Ovary (tissue), 9 donors: ENCODE measurements around the gene GPR108. TPM values are rescaled to one million over a fixed set of nuclear protein-coding genes. Genes with fewer than 3 reads are reported as not detected.
A peak's percentile ranks its signal among the peaks of the same experiment; 100 is the strongest.
"Not testable (repeated sequence)": the region's sequence is repeated elsewhere in the genome, so short reads cannot be mapped to it uniquely, and the experiment has no call there.

Experiments used
- DNase-seq, 5 donors: peaks; one replicate each; pipeline ENCODE4 v3.0.0-alpha.2; 2019 to 2020
- H3K27ac ChIP-seq, 2 donors: fragments of 200-600 bp; one replicate each; pipeline versions ENCODE4 v1.5.1 to v1.8.0; 2019 to 2022
- H3K27me3 ChIP-seq: fragments of 200-600 bp; one replicate; pipeline ENCODE4 v1.8.0; 2022
- H3K36me3 ChIP-seq: fragments of 200-600 bp; sonication (generic); one replicate; pipeline ENCODE4 v1.5.1; 2019
- H3K4me1 ChIP-seq: one replicate; pipeline ENCODE4 v1.8.1; 2013; ENCODE audit warnings: mild to moderate bottlenecking, moderate library complexity; ENCODE audit not compliant: insufficient read depth
- H3K4me3 ChIP-seq: fragments of 200-600 bp; sonication (generic); one replicate; pipeline ENCODE4 v1.5.1; 2017
- H3K9me3 ChIP-seq, 2 donors: fragments of 200-600 bp in 1 of 2; sonication (generic) in 1 of 2; one replicate each; pipeline versions ENCODE4 v1.5.1 to v1.8.1; 2013 to 2019; ENCODE audit warnings: mild to moderate bottlenecking in 1 of 2, moderate library complexity in 1 of 2
- CTCF ChIP-seq, 3 donors: fragments of 450-650 bp in 2 of 3; fragments of 200-600 bp in 1 of 3; IDR thresholded peaks; one replicate each; pipeline versions ENCODE4 v1.5.1 to v1.8.0; 2016 to 2022; ENCODE audit warnings: antibody characterized with exemption in 3 of 3, mild to moderate bottlenecking in 1 of 3
- EP300 ChIP-seq: sonication (generic); formaldehyde crosslinking; IDR thresholded peaks from one replicate; pipeline ENCODE4 v1.6.1; 2017; ENCODE audit warnings: antibody characterized with exemption
- POLR2A ChIP-seq: fragments of 450-650 bp; IDR thresholded peaks from one replicate; pipeline ENCODE4 v1.6.1; 2017; ENCODE audit warnings: antibody characterized with exemption, mild to moderate bottlenecking, moderate library complexity
- WGBS, 3 donors: extraction: QIAGEN DNeasy Blood & Tissue Kit in 1 of 3; methylation state at CpG; one replicate each; pipeline versions ENCODE4 v1.1.5 to v1.1.7; 2013 to 2017; 5-methylcytosine and 5-hydroxymethylcytosine counted together
- intact Hi-C, 4 donors: fragments of 100-400 bp; cut with DNase I; formaldehyde crosslinking; loops; one replicate each; pipeline versions ENCODE4 v1.11.0 to v1.15.1; 2022 to 2023
- polyA plus RNA-seq, 2 donors: library from polyadenylated mRNA; stranded (reverse); fragments of 200-250 nt in 1 of 2; fragments of 350-450 nt in 1 of 2; fragmentation: Illumina TruSeq in 1 of 2; extraction: RNeasy Lipid Tissue Mini Kit (QIAGEN cat#74804) in 1 of 2; gene quantifications; one replicate each; pipeline ENCODE4 v1.2.3, GENCODE V29; 2013 to 2014
- total RNA-seq, 7 donors: library from RNA; depleted of rRNA in 2 of 7; stranded (reverse); fragments of >200 nt in 2 of 7; fragmentation: NEBNext Ultra II Directional in 3 of 7; extraction: Animal tissue kit (Norgen Biotek cat#: 25700) in 3 of 7; gene quantifications; one replicate each; pipeline versions ENCODE4 v1.1.0 to v1.2.4, GENCODE V29; 2016 to 2023
- donor health status: DM: no; HTN: no; CAD: no; lungs with moderate emphysema.
- donor health status: DM: no; HTN: no; CAD: no.
- donor health status: Bipolar disorder and iron deficiency.
- donor health status: DM: yes; HTN: yes; CAD: no.
- donor health status: DM: no; HTN: no; CAD: no.
- donor health status: DM: yes; HTN: yes; CAD: no.

GPR108 gene
- total and polyA plus RNA-seq, 9 donors: 34.0 to 76.6 (median 61.0) TPM

- 29 to 37% (median 33%) methylated on average over 30 of the region's 30 CpGs for WGBS, 3 donors
- Histone ChIP-seq H3K9me3 (no peaks in the 10 kb centered on the region), H3K27ac (no peak overlapping the region), H3K4me1 (no peaks in the 10 kb centered on the region), H3K36me3 (no peaks in the 10 kb centered on the region), H3K27me3 (no peaks in the 10 kb centered on the region), H3K4me3 (no peak overlapping the region)
- no peak for TF ChIP-seq CTCF (IDR thresholded peaks at IDR 0.05)
- TF ChIP-seq EP300: no peak
- no peak for TF ChIP-seq POLR2A
- DNase-seq: peak in 1 of 5 donors; percentile 25
- intact Hi-C loops: no loop called here
These were observed 26.9 kb downstream of the GPR108 start for GRCh38 chr19:6710273-6711077.

DNA sequence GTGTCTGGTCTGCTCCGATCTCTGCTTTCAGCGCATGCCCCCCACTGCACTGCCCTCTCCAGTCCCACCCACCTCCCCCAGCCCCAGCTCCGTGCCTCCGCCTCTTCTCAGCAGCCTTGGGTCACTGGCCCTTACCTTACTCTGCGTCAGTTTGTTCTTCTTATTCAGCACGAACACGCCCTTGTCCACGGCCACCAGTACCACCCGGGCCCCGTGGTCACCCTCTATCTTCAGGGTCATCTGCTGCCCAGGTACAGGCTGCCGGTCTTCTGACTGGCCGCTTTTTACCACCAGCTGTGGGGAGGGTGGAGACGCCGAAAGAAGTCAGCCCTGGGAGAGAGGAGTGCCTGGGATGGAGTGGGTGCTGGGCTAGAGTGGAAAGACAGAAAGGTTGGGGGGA, 27.8 kb downstream of the GPR108 start:
- peak in 1 of 5 donors; percentile 11 for DNase-seq
- H3K27ac ChIP-seq: no peak overlapping the region
- intact Hi-C loops: loop anchor here in 1 of 4 donors (10.0 kb wide), 1 partner anchor 45 kb away; no protein-coding TSS in a partner anchor
- no peaks in the 10 kb centered on the region for H3K9me3 ChIP-seq
- H3K36me3 ChIP-seq: no peaks in the 10 kb centered on the region
- no peaks in the 10 kb centered on the region for H3K27me3 ChIP-seq
- H3K4me3 ChIP-seq: no peak overlapping the region
- TF ChIP-seq CTCF (IDR thresholded peaks at IDR 0.05) (no peak), POLR2A (no peak), EP300 (no peak)
- 43 to 46% (median 44%) methylated on average over 14 of the region's 14 CpGs for WGBS, 3 donors
- no peaks in the 10 kb centered on the region for H3K4me1 ChIP-seq

DNA sequence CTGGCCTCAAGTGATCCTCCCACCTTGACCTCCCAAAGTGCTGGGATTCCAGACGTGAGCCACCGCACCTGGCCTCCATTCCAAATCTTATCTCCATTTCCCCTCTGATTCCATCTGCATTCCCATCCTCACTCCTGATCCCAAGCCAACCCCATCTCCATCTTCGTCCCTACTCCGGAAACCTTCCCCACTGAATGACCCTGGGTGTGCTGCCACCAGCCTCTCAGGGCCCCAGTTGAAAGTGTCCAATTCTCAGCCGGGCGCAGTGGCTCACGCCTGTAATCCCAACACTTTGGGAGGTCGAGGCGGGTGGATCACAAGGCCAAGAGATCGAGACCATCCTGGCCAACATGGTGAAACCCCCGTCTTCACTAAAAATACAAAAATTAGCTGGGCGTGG, 28.5 kb downstream of the GPR108 start:
- intact Hi-C loops: loop anchor here in 1 of 4 donors (10.0 kb wide), 1 partner anchor 46 kb away; no protein-coding TSS in a partner anchor
- H3K4me1 ChIP-seq, H3K27me3 ChIP-seq, H3K9me3 ChIP-seq, H3K4me3 ChIP-seq, H3K27ac ChIP-seq, H3K36me3 ChIP-seq: not testable (repeated sequence)
- DNase-seq: peak in 1 of 5 donors; percentile 6
- 81 to 86% (median 84%) methylated on average over 12 of the region's 12 CpGs for WGBS, 3 donors

- Histone ChIP-seq H3K36me3 (no peaks in the 10 kb centered on the region), H3K4me3 (no peak overlapping the region), H3K27ac (no peak overlapping the region), H3K4me1 (no peaks in the 10 kb centered on the region), H3K27me3 (no peaks in the 10 kb centered on the region), H3K9me3 (no peaks in the 10 kb centered on the region)
- TF ChIP-seq CTCF (IDR thresholded peaks at IDR 0.05) (no peak), POLR2A (no peak), EP300 (no peak)
- intact Hi-C loops: loop anchor here in 1 of 4 donors (10.0 kb wide), 1 partner anchor 46 kb away; no protein-coding TSS in a partner anchor
- no peak for DNase-seq
- WGBS, 3 donors: 88 to 94% (median 88%) methylated on average over 3 of the region's 3 CpGs
These were observed 29.0 kb downstream of the GPR108 start for GRCh38 chr19:6708346-6708745.

GRCh38 chr19:6707658-6708018, 29.7 kb downstream of the GPR108 start:
- no peak for DNase-seq
- Histone ChIP-seq H3K4me1 (no peaks in the 10 kb centered on the region), H3K27me3 (no peaks in the 10 kb centered on the region), H3K27ac (no peak overlapping the region), H3K9me3 (no peaks in the 10 kb centered on the region), H3K36me3 (no peaks in the 10 kb centered on the region), H3K4me3 (no peak overlapping the region)
- WGBS, 3 donors: 54 to 70% (median 70%) methylated on average over 13 to 16 of the region's 16 CpGs
- TF ChIP-seq POLR2A (no peak), CTCF (IDR thresholded peaks at IDR 0.05) (no peak), EP300 (no peak)
- intact Hi-C loops: loop anchor here in 1 of 4 donors (10.0 kb wide), 1 partner anchor 47 kb away; no protein-coding TSS in a partner anchor
